MM.1S (cell line): ENCODE results near the gene RABGAP1L.
A peak's percentile ranks its signal among the peaks of the same experiment; 100 is the strongest.
"Not testable (repeated sequence)": the region's sequence is repeated elsewhere in the genome, so short reads cannot be mapped to it uniquely, and the experiment has no call there.

Source experiments
- DNase-seq: peaks from one replicate; pipeline ENCODE4 v3.0.0-alpha.2; 2015
- H2AFZ ChIP-seq: fragments of 300-600 bp; sonication (generic); 2 replicates; pipeline ENCODE4 v1.6.0; 2016; ENCODE audit warnings: antibody characterized with exemption, low read length
- H3F3A ChIP-seq: fragments of 300-600 bp; sonication (generic); 2 replicates; pipeline ENCODE4 v1.6.1; 2016; ENCODE audit warnings: mild to moderate bottlenecking, antibody characterized with exemption, low read length, moderate library complexity, mixed read lengths; ENCODE audit not compliant: insufficient read depth
- H3K27ac ChIP-seq: fragments of 300-600 bp; sonication (generic); 2 replicates; pipeline ENCODE4 v1.5.1; 2016; ENCODE audit warnings: mild to moderate bottlenecking, low read length
- H3K27me3 ChIP-seq: fragments of 300-600 bp; sonication (generic); replicated peaks from 2 replicates; pipeline ENCODE4 v1.6.0; 2016; ENCODE audit warnings: low read length; ENCODE audit not compliant: insufficient read depth
- H3K36me3 ChIP-seq: fragments of 300-600 bp; sonication (generic); replicated peaks from 2 replicates; pipeline ENCODE4 v1.6.1; 2016; ENCODE audit warnings: mild to moderate bottlenecking, low read length, mixed read lengths; ENCODE audit not compliant: insufficient read depth
- H3K4me1 ChIP-seq: fragments of 300-600 bp; sonication (generic); 2 replicates; pipeline ENCODE4 v1.6.1; 2016; ENCODE audit warnings: low read length, mixed read lengths
- H3K4me2 ChIP-seq: fragments of 300-600 bp; sonication (generic); 2 replicates; pipeline ENCODE4 v1.6.0; 2016; ENCODE audit warnings: low read depth, low read length
- H3K4me3 ChIP-seq: fragments of 300-600 bp; sonication (generic); 2 replicates; pipeline ENCODE4 v1.5.1; 2016; ENCODE audit warnings: low read length, mixed read lengths
- H3K79me2 ChIP-seq: fragments of 300-600 bp; sonication (generic); 2 replicates; pipeline ENCODE4 v1.6.1; 2016; ENCODE audit warnings: mixed run types, low read length, mixed read lengths
- H3K9ac ChIP-seq: fragments of 300-600 bp; sonication (generic); 2 replicates; pipeline ENCODE4 v1.6.1; 2016; ENCODE audit warnings: low read length, mixed read lengths
- H3K9me2 ChIP-seq: fragments of 300-600 bp; sonication (generic); replicated peaks from 2 replicates; pipeline ENCODE4 v1.6.1; 2016; ENCODE audit warnings: mild to moderate bottlenecking, low read length, mixed read lengths; ENCODE audit not compliant: insufficient read depth
- H3K9me3 ChIP-seq: fragments of 300-600 bp; sonication (generic); replicated peaks from 2 replicates; pipeline ENCODE4 v1.6.1; 2016; ENCODE audit warnings: mild to moderate bottlenecking, low read length, mixed read lengths; ENCODE audit not compliant: insufficient read depth
- H4K20me1 ChIP-seq: fragments of 300-600 bp; sonication (generic); 2 replicates; pipeline ENCODE4 v1.6.1; 2016; ENCODE audit warnings: mild to moderate bottlenecking, low read length, moderate library complexity, mixed read lengths; ENCODE audit not compliant: insufficient read depth
- CTCF ChIP-seq: fragments of 300-600 bp; sonication (generic); IDR thresholded peaks from 2 replicates; pipeline ENCODE4 v1.5.1; 2016; ENCODE audit warnings: antibody characterized with exemption, low read length, mixed read lengths
- EZH2 ChIP-seq: fragments of 300-600 bp; sonication (generic); optimal IDR thresholded peaks from 2 replicates; pipeline ENCODE3; 2017; ENCODE audit warnings: low read depth, mild to moderate bottlenecking, antibody characterized with exemption, low read length, mixed read lengths
- EZH2phosphoT487 ChIP-seq: fragments of 300-600 bp; sonication (generic); IDR thresholded peaks from 2 replicates; pipeline ENCODE4 v1.6.1; 2018; ENCODE audit warnings: antibody characterized with exemption, low read length

Gene RABGAP1L

GRCh38 chr1:175019524-175019923 is 860.2 kb downstream of the RABGAP1L start:
- Histone ChIP-seq H4K20me1 (no peaks in the 10 kb centered on the region), H3K4me3 (no peak overlapping the region), H3K9me3 (no peaks in the 10 kb centered on the region), H3K36me3 (no peaks in the 10 kb centered on the region; the same call in 1 of the 2 replicates), H3K79me2 (peaks cover 57% of the 10 kb centered on the region), H3K27ac (no peak overlapping the region), H3K27me3 (no peaks in the 10 kb centered on the region), H3K9ac (no peak overlapping the region), H3F3A (peaks cover 4% of the 10 kb centered on the region), H2AFZ (no peak overlapping the region), H3K9me2 (no peaks in the 10 kb centered on the region), H3K4me2 (no peak overlapping the region), H3K4me1 (peaks cover 4% of the 10 kb centered on the region; the same call in 1 of the 2 replicates)
- no peak for DNase-seq
- TF ChIP-seq EZH2phosphoT487 (no peak), EZH2 (no peak), CTCF (no peak)

DNA sequence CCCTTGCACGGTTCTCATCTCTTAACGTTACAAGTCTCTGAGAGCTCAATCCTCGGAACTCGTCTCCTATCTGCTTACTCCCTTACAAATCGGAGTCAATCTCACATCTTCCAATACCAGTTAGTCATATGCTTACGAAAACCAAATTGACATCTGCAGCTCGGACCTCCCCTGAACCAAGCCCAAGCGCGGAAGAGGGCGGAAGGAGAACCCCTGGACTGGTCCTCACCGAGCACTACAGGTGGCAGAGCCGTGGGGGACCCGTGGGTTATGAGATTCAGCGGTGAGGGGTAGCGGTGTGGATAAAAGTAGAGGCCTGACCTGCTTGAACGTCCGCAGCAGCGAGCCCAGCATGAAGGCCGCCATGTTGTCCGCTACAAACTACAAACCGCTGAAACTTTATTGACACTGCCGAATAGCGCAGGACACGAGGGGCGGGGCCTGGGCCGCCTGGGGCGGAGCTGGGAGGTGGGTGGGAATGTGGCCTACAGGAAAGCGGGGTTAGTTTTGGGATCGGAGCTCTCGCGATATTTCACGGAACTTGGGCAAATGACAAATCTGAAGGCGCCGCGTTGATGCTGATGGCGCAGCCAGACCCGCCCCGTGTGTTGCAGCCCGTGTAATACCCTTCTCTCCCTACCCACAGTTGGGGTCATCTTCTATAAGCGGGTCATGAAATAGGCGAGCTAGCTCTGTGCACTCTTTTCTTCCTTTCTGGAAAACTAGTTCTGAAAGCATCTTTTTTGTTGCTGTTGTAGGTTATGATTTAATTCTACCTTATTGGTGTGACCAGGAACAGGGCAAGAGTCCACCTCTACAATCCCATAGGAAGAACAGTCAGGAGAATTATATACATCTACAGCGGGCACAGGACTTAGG is 864.0 kb downstream of the RABGAP1L start, which contains the start of gene MRPS14:
MRPS14 (minus strand) TSS at position 383 of the 879 bp plus-strand sequence; CDS start at position 366, 17 bp downstream.
- Histone ChIP-seq H3K9me3 (no peaks in the 10 kb centered on the region), H3K36me3 (no peaks in the 10 kb centered on the region), H3K27me3 (no peaks in the 10 kb centered on the region), H4K20me1 (no peaks in the 10 kb centered on the region), H3K4me3 (peak within 1 kb of the TSS; percentile 95), H3K9me2 (no peaks in the 10 kb centered on the region), H3K79me2 (peaks cover 47% of the 10 kb centered on the region), H3K4me2 (peak within 1 kb of the TSS; percentile 84), H2AFZ (peak within 1 kb of the TSS; percentile 87), H3K9ac (peak within 1 kb of the TSS; percentile 89), H3F3A (peaks cover 4% of the 10 kb centered on the region), H3K27ac (peak within 1 kb of the TSS; percentile 58; the same call in 1 of the 2 replicates), H3K4me1 (peaks cover 4% of the 10 kb centered on the region; the same call in 1 of the 2 replicates)
- TF ChIP-seq CTCF (no peak), EZH2phosphoT487 (no peak), EZH2 (no peak)
- DNase-seq: peak; percentile 100

GRCh38 chr1:175023922-175024242 is 864.6 kb downstream of the RABGAP1L start:
- not testable (repeated sequence) for H3K27me3 ChIP-seq, H3K9me2 ChIP-seq, H3K4me1 ChIP-seq, DNase-seq, H3K9me3 ChIP-seq, H4K20me1 ChIP-seq, H3K36me3 ChIP-seq, H3F3A ChIP-seq
- Histone ChIP-seq H3K4me2 (peak overlapping the region; percentile 84), H3K27ac (peak overlapping the region; percentile 58; the same call in 1 of the 2 replicates), H3K4me3 (peak overlapping the region; percentile 95), H3K79me2 (peaks cover 41% of the 10 kb centered on the region), H2AFZ (peak overlapping the region; percentile 77), H3K9ac (peak overlapping the region; percentile 89)

- Histone ChIP-seq H3K79me2 (peaks cover 35% of the 10 kb centered on the region), H2AFZ (no peak overlapping the region), H3F3A (peaks cover 11% of the 10 kb centered on the region), H4K20me1 (no peaks in the 10 kb centered on the region), H3K9me2 (no peaks in the 10 kb centered on the region), H3K4me3 (no peak overlapping the region), H3K27me3 (no peaks in the 10 kb centered on the region), H3K4me2 (no peak overlapping the region), H3K36me3 (no peaks in the 10 kb centered on the region), H3K9ac (no peak overlapping the region), H3K27ac (no peak overlapping the region), H3K4me1 (peaks cover 12% of the 10 kb centered on the region), H3K9me3 (no peaks in the 10 kb centered on the region)
- TF ChIP-seq EZH2 (no peak), CTCF (no peak), EZH2phosphoT487 (no peak)
- DNase-seq: no peak
Measured at GRCh38 chr1:175024773-175025172, 865.5 kb downstream of the RABGAP1L start.
